ENCODE measurements around the gene TRAPPC13.

Gene TRAPPC13

GRCh38 chr5:65695896-65696295 is 71.1 kb downstream of the TRAPPC13 start:
- H3K27ac ChIP-seq, result no peak overlapping the region
- H3K4me1 ChIP-seq, result no peaks in the 10 kb centered on the region
- H3K4me2 ChIP-seq (ENCODE audit: low read length), result no peak overlapping the region
- no peak overlapping the region for H2AFZ ChIP-seq
- H3K4me3 ChIP-seq (ENCODE audit: low read depth, low read length), result no peak overlapping the region
- H3K9me3 ChIP-seq (ENCODE audit: control insufficient read depth, low read length), result no peaks in the 10 kb centered on the region
- H3K9ac ChIP-seq, result no peak overlapping the region
- H3K79me2 ChIP-seq, result no peaks in the 10 kb centered on the region
- H3K36me3 ChIP-seq (ENCODE audit: control insufficient read depth, insufficient read depth, low read length), result no peaks in the 10 kb centered on the region
- no peaks in the 10 kb centered on the region for H3K27me3 ChIP-seq (ENCODE audit: control insufficient read depth, insufficient read depth, low read length)
- TF ChIP-seq CTCF (IDR thresholded peaks at IDR 0.05), result no peak

GRCh38 chr5:65696892-65697291 is 72.1 kb downstream of the TRAPPC13 start:
- no peaks in the 10 kb centered on the region for H3K4me1 ChIP-seq
- H3K27ac ChIP-seq, result no peak overlapping the region
- H2AFZ ChIP-seq, result no peak overlapping the region
- no peaks in the 10 kb centered on the region for H3K27me3 ChIP-seq (ENCODE audit: control insufficient read depth, insufficient read depth, low read length)
- H3K4me3 ChIP-seq (ENCODE audit: low read depth, low read length), result no peak overlapping the region
- no peaks in the 10 kb centered on the region for H3K9me3 ChIP-seq (ENCODE audit: control insufficient read depth, low read length)
- H3K4me2 ChIP-seq (ENCODE audit: low read length), result no peak overlapping the region
- H3K36me3 ChIP-seq (ENCODE audit: control insufficient read depth, insufficient read depth, low read length), result no peaks in the 10 kb centered on the region
- no peaks in the 10 kb centered on the region for H3K79me2 ChIP-seq
- H3K9ac ChIP-seq, result no peak overlapping the region
- no peak for TF ChIP-seq CTCF (IDR thresholded peaks at IDR 0.05)

- H3K27me3 ChIP-seq (ENCODE audit: control insufficient read depth, insufficient read depth, low read length), result no peaks in the 10 kb centered on the region
- H3K9me3 ChIP-seq (ENCODE audit: control insufficient read depth, low read length), result no peaks in the 10 kb centered on the region
- H3K79me2 ChIP-seq, result no peaks in the 10 kb centered on the region
- no peaks in the 10 kb centered on the region for H3K4me1 ChIP-seq
- H3K36me3 ChIP-seq (ENCODE audit: control insufficient read depth, insufficient read depth, low read length), result no peaks in the 10 kb centered on the region
- no peak overlapping the region for H2AFZ ChIP-seq
- H3K27ac ChIP-seq, result no peak overlapping the region
- no peak for TF ChIP-seq CTCF (IDR thresholded peaks at IDR 0.05)
- no peak overlapping the region for H3K4me2 ChIP-seq (ENCODE audit: low read length)
- no peak overlapping the region for H3K4me3 ChIP-seq (ENCODE audit: low read depth, low read length)
- no peak overlapping the region for H3K9ac ChIP-seq
Measured at GRCh38 chr5:65699338-65699737, 74.5 kb downstream of the TRAPPC13 start.

- no peak overlapping the region for H3K4me3 ChIP-seq (ENCODE audit: low read depth, low read length)
- H3K27ac ChIP-seq, result no peak overlapping the region
- no peak overlapping the region for H3K9ac ChIP-seq
- no peaks in the 10 kb centered on the region for H3K9me3 ChIP-seq (ENCODE audit: control insufficient read depth, low read length)
- no peaks in the 10 kb centered on the region for H3K79me2 ChIP-seq
- H3K27me3 ChIP-seq (ENCODE audit: control insufficient read depth, insufficient read depth, low read length), result no peaks in the 10 kb centered on the region
- H3K36me3 ChIP-seq (ENCODE audit: control insufficient read depth, insufficient read depth, low read length), result no peaks in the 10 kb centered on the region
- H3K4me1 ChIP-seq, result no peaks in the 10 kb centered on the region
- no peak overlapping the region for H3K4me2 ChIP-seq (ENCODE audit: low read length)
- TF ChIP-seq CTCF (IDR thresholded peaks at IDR 0.05), result no peak
- no peak overlapping the region for H2AFZ ChIP-seq
Measured at GRCh38 chr5:65702036-65702435, 77.2 kb downstream of the TRAPPC13 start.

- Histone ChIP-seq H3K36me3 (ENCODE audit: control insufficient read depth, insufficient read depth, low read length) (no peaks in the 10 kb centered on the region), H2AFZ (no peak overlapping the region), H3K27ac (no peak overlapping the region), H3K79me2 (no peaks in the 10 kb centered on the region), H3K27me3 (ENCODE audit: control insufficient read depth, insufficient read depth, low read length) (no peaks in the 10 kb centered on the region), H3K4me1 (no peaks in the 10 kb centered on the region), H3K4me3 (ENCODE audit: low read depth, low read length) (no peak overlapping the region), H3K9ac (no peak overlapping the region), H3K4me2 (ENCODE audit: low read length) (no peak overlapping the region), H3K9me3 (ENCODE audit: control insufficient read depth, low read length) (no peaks in the 10 kb centered on the region)
- no peak for TF ChIP-seq CTCF (IDR thresholded peaks at IDR 0.05)
Measured at GRCh38 chr5:65704621-65705239, 79.9 kb downstream of the TRAPPC13 start.

Measured in parathyroid adenoma (tissue), 2 donors.